Transverse colon (tissue), 4 donors: Measurements from ENCODE around the gene SLC7A14. TPM values are rescaled to one million over a fixed set of nuclear protein-coding genes. Genes with fewer than 3 reads are reported as not detected.

Experiments used
- DNase-seq: peaks from one replicate; pipeline ENCODE4 v3.0.0-alpha.2; 2019
- H3K27ac ChIP-seq, 4 donors: fragments of 200-600 bp; sonication (generic); 2 replicates each; pipeline ENCODE4 v1.5.1; 2016 to 2018; ENCODE audit warnings: inconsistent platforms in 4 of 4
- H3K27me3 ChIP-seq: fragments of 200-600 bp; sonication (generic); 2 replicates; pipeline ENCODE4 v1.5.1; 2017; ENCODE audit warnings: inconsistent platforms
- H3K36me3 ChIP-seq, 4 donors: fragments of 200-600 bp; sonication (generic); 2 replicates each; pipeline ENCODE4 v1.5.1; 2017 to 2019; ENCODE audit warnings: inconsistent platforms in 4 of 4
- H3K4me1 ChIP-seq, 4 donors: fragments of 200-600 bp; sonication (generic); 2 replicates each; pipeline ENCODE4 v1.5.1; 2017 to 2020; ENCODE audit warnings: inconsistent platforms in 4 of 4
- H3K4me3 ChIP-seq, 4 donors: fragments of 200-600 bp; sonication (generic); 1 replicate in 1 of 4; 2 replicates in 3 of 4; pipeline versions ENCODE4 v1.5.1 to v1.6.1; 2017 to 2019; ENCODE audit warnings: inconsistent platforms in 4 of 4
- H3K9me3 ChIP-seq, 2 donors: fragments of 200-600 bp; sonication (generic); 2 replicates each; pipeline ENCODE4 v1.5.1; 2017 to 2019; ENCODE audit warnings: inconsistent platforms in 2 of 2
- CTCF ChIP-seq, 5 experiments: fragments of 200-600 bp in 3 of 5; fragments of 450-650 bp in 2 of 5; sonication (generic) in 3 of 5; IDR thresholded peaks; 1 replicate in 2 of 5; 2 replicates in 3 of 5; pipeline ENCODE4 v1.5.1; 2016 to 2017; ENCODE audit warnings: antibody characterized with exemption in 5 of 5, inconsistent platforms in 3 of 5, mild to moderate bottlenecking in 2 of 5, moderate library complexity in 1 of 5
- EP300 ChIP-seq: sonication (generic); formaldehyde crosslinking; IDR thresholded peaks from one replicate; pipeline ENCODE4 v1.6.1; 2017; ENCODE audit warnings: antibody characterized with exemption, low read depth
- POLR2A ChIP-seq: fragments of 450-650 bp; IDR thresholded peaks from one replicate; pipeline ENCODE4 v1.6.1; 2016; ENCODE audit warnings: antibody characterized with exemption, mild to moderate bottlenecking, moderate library complexity
- POLR2AphosphoS5 ChIP-seq, 3 donors: sonication (generic); formaldehyde crosslinking; IDR thresholded peaks; one replicate each; pipeline ENCODE4 v1.6.1; 2016; ENCODE audit warnings: antibody characterized with exemption in 3 of 3
- WGBS, 2 donors: methylation state at CpG; one replicate each; pipeline ENCODE4 v1.1.5; 2018; ENCODE audit warnings: low coverage in 1 of 2; 5-methylcytosine and 5-hydroxymethylcytosine counted together
- in situ Hi-C, 4 donors: fragments of 200-750 bp; cut with MboI; loops; one replicate each; pipeline versions ENCODE4 v1.15.0 to v1.15.1; 2017; ENCODE audit warnings: low sequenced_read_pairs in 3 of 4, low pct_ligation_motif_present in 1 of 4, low pct_unique_long_range_greater_than_20kb in 1 of 4
- intact Hi-C: fragments of 100-400 bp; cut with DNase I; formaldehyde crosslinking; loops from one replicate; pipeline ENCODE4 v1.15.1; 2023; ENCODE audit warnings: low total_unique reads
- total RNA-seq, 4 donors: library from RNA; depleted of rRNA; stranded (reverse); fragments of >200 nt; gene quantifications; one replicate each; pipeline ENCODE4 v1.1.0, GENCODE V29; 2016

Gene SLC7A14
- total RNA-seq, 4 donors from 2014 or later, result 0.48 to 0.80 (median 0.72) TPM

GRCh38 chr3:170480111-170480510 lies 105.8 kb downstream of the SLC7A14 start:
- Histone ChIP-seq H3K36me3 (no peaks in the 10 kb centered on the region), H3K27ac (no peak overlapping the region), H3K27me3 (no peaks in the 10 kb centered on the region), H3K4me3 (no peak overlapping the region), H3K4me1 (no peaks in the 10 kb centered on the region), H3K9me3 (no peaks in the 10 kb centered on the region)
- TF ChIP-seq EP300, result no peak
- TF ChIP-seq POLR2A, result no peak
- no peak for TF ChIP-seq POLR2AphosphoS5 (IDR thresholded peaks at IDR 0.05)
- TF ChIP-seq CTCF (IDR thresholded peaks at IDR 0.05), result no peak
- in situ Hi-C loops, result no loop called here
- intact Hi-C loops, result no loop called here
- WGBS, 2 donors, result 80 to 98% methylated on average over 2 to 4 of the region's 4 CpGs
- DNase-seq, result no peak

GRCh38 chr3:170477395-170477794 lies 108.5 kb downstream of the SLC7A14 start:
- 40 to 72% methylated on average over 2 of the region's 2 CpGs for WGBS, 2 donors
- no peak for TF ChIP-seq CTCF (IDR thresholded peaks at IDR 0.05)
- TF ChIP-seq POLR2AphosphoS5 (IDR thresholded peaks at IDR 0.05), result no peak
- no peak for TF ChIP-seq EP300
- TF ChIP-seq POLR2A, result no peak
- Histone ChIP-seq H3K27ac (no peak overlapping the region), H3K4me1 (no peaks in the 10 kb centered on the region), H3K9me3 (no peaks in the 10 kb centered on the region), H3K27me3 (no peaks in the 10 kb centered on the region), H3K36me3 (no peaks in the 10 kb centered on the region), H3K4me3 (no peak overlapping the region)
- in situ Hi-C loops (no loop called here), intact Hi-C loops (no loop called here)
- DNase-seq, result no peak

GRCh38 chr3:170476291-170476690 lies 109.6 kb downstream of the SLC7A14 start:
- H3K27ac ChIP-seq, result no peak overlapping the region
- no peaks in the 10 kb centered on the region for H3K36me3 ChIP-seq
- no peaks in the 10 kb centered on the region for H3K9me3 ChIP-seq
- no peak overlapping the region for H3K4me3 ChIP-seq
- no peaks in the 10 kb centered on the region for H3K4me1 ChIP-seq
- no peaks in the 10 kb centered on the region for H3K27me3 ChIP-seq
- TF ChIP-seq POLR2A, result no peak
- TF ChIP-seq POLR2AphosphoS5 (IDR thresholded peaks at IDR 0.05), result no peak
- no peak for TF ChIP-seq EP300
- no peak for TF ChIP-seq CTCF (IDR thresholded peaks at IDR 0.05)
- DNase-seq, result no peak
- WGBS, 2 donors, result 67 to 73% methylated on average over 2 to 6 of the region's 6 CpGs
- in situ Hi-C loops (no loop called here), intact Hi-C loops (no loop called here)

GRCh38 chr3:170475092-170475685 lies 110.7 kb downstream of the SLC7A14 start:
- H3K4me1 ChIP-seq, result no peaks in the 10 kb centered on the region
- DNase-seq, result no peak
- no peaks in the 10 kb centered on the region for H3K27me3 ChIP-seq
- TF ChIP-seq CTCF (IDR thresholded peaks at IDR 0.05), result no peak
- no peak for TF ChIP-seq POLR2A
- no peak for TF ChIP-seq EP300
- no peak for TF ChIP-seq POLR2AphosphoS5 (IDR thresholded peaks at IDR 0.05)
- no peaks in the 10 kb centered on the region for H3K36me3 ChIP-seq
- WGBS, 2 donors, result 60 to 62% methylated on average over 3 of the region's 3 CpGs
- no peak overlapping the region for H3K27ac ChIP-seq
- intact Hi-C loops, result no loop called here
- no peaks in the 10 kb centered on the region for H3K9me3 ChIP-seq
- H3K4me3 ChIP-seq, result no peak overlapping the region
- in situ Hi-C loops, result no loop called here
